NCI-H774 (cell line): ENCODE measurements around the gene TNS1.
A peak's percentile ranks its signal among the peaks of the same experiment; 100 is the strongest.

Source experiments
- DNase-seq: peaks from one replicate; lab custom pipeline; 2025; lab: John Stamatoyannopoulos, UW

The TNS1 gene

GRCh38 chr2:217998926-217999594, 3.7 kb downstream of the TNS1 start:
- DNase-seq = no peak

- no peak for DNase-seq
Measured at GRCh38 chr2:217997510-217997909, 5.3 kb downstream of the TNS1 start.

GRCh38 chr2:217996361-217996760, 6.4 kb downstream of the TNS1 start:
- no peak for DNase-seq

GRCh38 chr2:217995731-217996231, 7.0 kb downstream of the TNS1 start:
- no peak for DNase-seq

- DNase-seq = no peak
Measured at GRCh38 chr2:217994776-217995274, 8.0 kb downstream of the TNS1 start.

- DNase-seq = no peak
Measured at GRCh38 chr2:217993817-217994463, 8.9 kb downstream of the TNS1 start.

GRCh38 chr2:217993138-217993537, 9.7 kb downstream of the TNS1 start:
- DNase-seq = no peak

GRCh38 chr2:217992061-217992460, 10.7 kb downstream of the TNS1 start:
- DNase-seq = no peak

- DNase-seq = no peak
Measured at GRCh38 chr2:217990791-217991465, 11.9 kb downstream of the TNS1 start.

- DNase-seq = no peak
Measured at GRCh38 chr2:217990389-217990788, 12.4 kb downstream of the TNS1 start.

GRCh38 chr2:217989221-217989948, 13.4 kb downstream of the TNS1 start:
- DNase-seq = no peak

GRCh38 chr2:217988840-217989204, 14.0 kb downstream of the TNS1 start:
- no peak for DNase-seq

GRCh38 chr2:217988014-217988839, 14.6 kb downstream of the TNS1 start:
- DNase-seq = peak; percentile 78

GRCh38 chr2:217987391-217987790, 15.4 kb downstream of the TNS1 start:
- no peak for DNase-seq

- DNase-seq = no peak
Measured at GRCh38 chr2:217986256-217986961, 16.4 kb downstream of the TNS1 start.

GRCh38 chr2:217983276-217984233, 19.2 kb downstream of the TNS1 start:
- no peak for DNase-seq

- DNase-seq = no peak
Measured at GRCh38 chr2:217981971-217982370, 20.8 kb downstream of the TNS1 start.

GRCh38 chr2:217981084-217981730, 21.6 kb downstream of the TNS1 start:
- no peak for DNase-seq

- no peak for DNase-seq
Measured at GRCh38 chr2:217980591-217980990, 22.2 kb downstream of the TNS1 start.
